A549 (cell line): Measurements from ENCODE around the gene OR2A1.
"Not testable (repeated sequence)": the region's sequence is repeated elsewhere in the genome, so short reads cannot be mapped to it uniquely, and the experiment has no call there.

Experiments used
- CTCF ChIP-seq: fragments of >200 bp; sonication (Bioruptor Twin); formaldehyde crosslinking; IDR thresholded peaks from 3 replicates; pipeline ENCODE4 v1.5.1; 2016
- NFE2L2 ChIP-seq: fragments of 150-350 bp; conservative IDR thresholded peaks from 2 replicates; pipeline ENCODE4 v1.6.1; 2014; ENCODE audit warnings: low read length
- NPAS2 ChIP-seq: fragments of 250-450 bp; sonication (Bioruptor Pico); IDR thresholded peaks from 2 replicates; pipeline ENCODE4 v1.8.0; 2022; ENCODE audit warnings: mild to moderate bottlenecking, moderate library complexity, borderline replicate concordance
- RCOR1 ChIP-seq: fragments of 150-350 bp; IDR thresholded peaks from 2 replicates; pipeline ENCODE4 v1.6.1; 2014; ENCODE audit warnings: antibody characterized with exemption, low read length, low read depth

GRCh38 chr7:144281981-144282380, 30.2 kb upstream of the OR2A1 start:
- TF ChIP-seq RCOR1, NPAS2, NFE2L2, CTCF: not testable (repeated sequence)
